GM23338 (cell line): ENCODE measurements around the gene MAMSTR. TPM values are rescaled to one million over a fixed set of nuclear protein-coding genes. Genes with fewer than 3 reads are reported as not detected.

Experiments used
- ATAC-seq: fragments of 200-7000 bp; cut with Tn5 transposase; 3 replicates; pipeline ENCODE4 v1.9.1; 2020
- DNase-seq: peaks from one replicate; pipeline ENCODE4 v3.0.0-alpha.2; 2015; ENCODE audit warnings: low spot score
- H2AFZ ChIP-seq: fragments of 200-600 bp; sonication (generic); 2 replicates; pipeline ENCODE4 v1.8.0; 2016; ENCODE audit warnings: antibody characterized with exemption, mild to moderate bottlenecking, moderate library complexity
- H3F3A ChIP-seq: fragments of 200-600 bp; sonication (generic); replicated peaks from 2 replicates; pipeline ENCODE4 v1.8.0; 2017; ENCODE audit warnings: antibody characterized with exemption, mixed run types, low read depth
- H3K27ac ChIP-seq: fragments of 200-600 bp; sonication (generic); 2 replicates; pipeline ENCODE4 v1.6.1; 2016; ENCODE audit warnings: low read depth
- H3K27me3 ChIP-seq: fragments of 200-600 bp; sonication (generic); 2 replicates; pipeline ENCODE4 v1.8.0; 2016; ENCODE audit warnings: mild to moderate bottlenecking, mixed run types, moderate library complexity; ENCODE audit not compliant: insufficient read depth
- H3K36me3 ChIP-seq: fragments of 200-600 bp; sonication (generic); 2 replicates; pipeline ENCODE4 v1.8.0; 2016; ENCODE audit warnings: mild to moderate bottlenecking; ENCODE audit not compliant: insufficient read depth
- H3K4me1 ChIP-seq: fragments of 200-600 bp; sonication (generic); 2 replicates; pipeline ENCODE4 v1.8.0; 2016; ENCODE audit warnings: mild to moderate bottlenecking, moderate library complexity; ENCODE audit not compliant: insufficient read depth
- H3K4me2 ChIP-seq: fragments of 200-600 bp; sonication (generic); 2 replicates; pipeline ENCODE4 v1.7.1; 2017; ENCODE audit warnings: mixed run types
- H3K4me3 ChIP-seq: fragments of 200-600 bp; sonication (generic); 2 replicates; pipeline ENCODE4 v1.6.1; 2016; ENCODE audit warnings: mixed run types
- H3K79me2 ChIP-seq: fragments of 200-600 bp; sonication (generic); replicated peaks from 2 replicates; pipeline ENCODE4 v1.8.0; 2017; ENCODE audit warnings: mild to moderate bottlenecking; ENCODE audit not compliant: insufficient read depth
- H3K9me2 ChIP-seq: fragments of 200-600 bp; sonication (generic); 2 replicates; pipeline ENCODE4 v1.8.0; 2017; ENCODE audit not compliant: insufficient read depth
- H4K20me1 ChIP-seq: fragments of 200-600 bp; sonication (generic); replicated peaks from 2 replicates; pipeline ENCODE4 v1.8.0; 2017; ENCODE audit warnings: mild to moderate bottlenecking; ENCODE audit not compliant: insufficient read depth
- H3K27ac Mint-ChIP-seq: 2 replicates; pipeline ENCODE4 v1.8.0; 2020; ENCODE audit warnings: inconsistent platforms, mild to moderate bottlenecking, moderate library complexity, mixed read lengths
- H3K27me3 Mint-ChIP-seq: 3 replicates; pipeline ENCODE4 v1.8.0; 2022; ENCODE audit warnings: low read depth, mild to moderate bottlenecking, moderate library complexity, mixed read lengths, inconsistent platforms; ENCODE audit not compliant: insufficient read depth, poor library complexity
- H3K36me3 Mint-ChIP-seq: 3 replicates; pipeline ENCODE4 v1.8.0; 2021; ENCODE audit warnings: low read depth, mild to moderate bottlenecking, inconsistent platforms, moderate library complexity, mixed read lengths
- H3K4me1 Mint-ChIP-seq: 3 replicates; pipeline ENCODE4 v1.8.0; 2020; ENCODE audit warnings: mild to moderate bottlenecking, inconsistent platforms, mixed read lengths
- H3K4me3 Mint-ChIP-seq: 3 replicates; pipeline ENCODE4 v1.8.0; 2021; ENCODE audit warnings: moderate library complexity, mild to moderate bottlenecking, inconsistent platforms, mixed read lengths
- H3K9me3 Mint-ChIP-seq: 3 replicates; pipeline ENCODE4 v1.8.0; 2020; ENCODE audit warnings: moderate library complexity, mild to moderate bottlenecking, inconsistent platforms, mixed read lengths
- CREB1 ChIP-seq: fragments of 250-450 bp; sonication (Bioruptor Pico); IDR thresholded peaks from 2 replicates; pipeline ENCODE4 v1.5.0; 2020; ENCODE audit warnings: low read depth, mild to moderate bottlenecking, moderate library complexity
- EZH2 ChIP-seq: fragments of 200-600 bp; sonication (generic); IDR thresholded peaks from one replicate; pipeline ENCODE4 v1.8.0; 2017; ENCODE audit warnings: antibody characterized with exemption, mild to moderate bottlenecking, low read depth; ENCODE audit not compliant: unreplicated experiment
- EZH2phosphoT487 ChIP-seq: fragments of 200-600 bp; sonication (generic); IDR thresholded peaks from one replicate; pipeline ENCODE4 v1.8.1; 2018; ENCODE audit warnings: antibody characterized with exemption; ENCODE audit not compliant: unreplicated experiment
- JUNB ChIP-seq: IDR thresholded peaks from one replicate; pipeline ENCODE4 v1.6.1; 2016; ENCODE audit warnings: antibody characterized with exemption; ENCODE audit not compliant: unreplicated experiment
- NANOG ChIP-seq: IDR thresholded peaks from 2 replicates; pipeline ENCODE4 v1.6.1; 2016; ENCODE audit warnings: antibody characterized with exemption, borderline replicate concordance
- POLR2AphosphoS5 ChIP-seq: IDR thresholded peaks from 2 replicates; pipeline ENCODE4 v1.6.1; 2016; ENCODE audit warnings: antibody characterized with exemption, low read depth
- STAT1 ChIP-seq: IDR thresholded peaks from one replicate; pipeline ENCODE4 v1.6.1; 2016; ENCODE audit warnings: antibody characterized with exemption; ENCODE audit not compliant: unreplicated experiment
- ZNF114 ChIP-seq: fragments of 250-450 bp; sonication (Bioruptor Pico); IDR thresholded peaks from 2 replicates; pipeline ENCODE4 v1.5.0; 2020; ENCODE audit warnings: mild to moderate bottlenecking, moderate library complexity
- ZNF331 ChIP-seq: fragments of 250-450 bp; sonication (Bioruptor Pico); IDR thresholded peaks from 2 replicates; pipeline ENCODE4 v1.5.0; 2020; ENCODE audit warnings: low read depth, mild to moderate bottlenecking, moderate library complexity
- polyA plus RNA-seq: library from polyadenylated mRNA; unstranded; fragments of >200 nt; fragmentation: Nextera tagmentation; extraction: Ambion mirVana; gene quantifications from 2 replicates; pipeline ENCODE4 v1.2.1, GENCODE V29; 2016
- total RNA-seq: library from RNA; depleted of rRNA; stranded (reverse); fragments of >200 nt; shearing (Covaris generic); gene quantifications from 2 replicates; pipeline ENCODE4 v1.2.3, GENCODE V29; 2014
- TF ChIP-seq, protein P1 (sequence below): IDR thresholded peaks from one replicate; pipeline ENCODE4 v1.6.1; 2018; ENCODE audit warnings: antibody characterized with exemption; ENCODE audit not compliant: unreplicated experiment
- TF ChIP-seq, protein P2 (sequence below): IDR thresholded peaks from 2 replicates; pipeline ENCODE4 v1.6.1; 2016; ENCODE audit warnings: antibody characterized with exemption
- TF ChIP-seq, protein P3 (sequence below), 2 experiments: fragments of 200-600 bp in 1 of 2; sonication (generic) in 1 of 2; conservative IDR thresholded peaks; 2 replicates each; pipeline versions ENCODE4 v1.5.1 to v1.6.1; 2016 to 2017; ENCODE audit warnings: antibody characterized with exemption in 2 of 2, low read depth in 2 of 2, mild to moderate bottlenecking in 2 of 2, moderate library complexity in 1 of 2
- TF ChIP-seq, protein P4 (sequence below): fragments of 250-450 bp; sonication (Bioruptor Pico); IDR thresholded peaks from 2 replicates; pipeline ENCODE4 v1.5.0; 2020; ENCODE audit warnings: mild to moderate bottlenecking, moderate library complexity

MAMSTR gene
- total and polyA plus RNA-seq, 2 experiments from 2014 or later = 1.9 to 2.0 TPM

DNA sequence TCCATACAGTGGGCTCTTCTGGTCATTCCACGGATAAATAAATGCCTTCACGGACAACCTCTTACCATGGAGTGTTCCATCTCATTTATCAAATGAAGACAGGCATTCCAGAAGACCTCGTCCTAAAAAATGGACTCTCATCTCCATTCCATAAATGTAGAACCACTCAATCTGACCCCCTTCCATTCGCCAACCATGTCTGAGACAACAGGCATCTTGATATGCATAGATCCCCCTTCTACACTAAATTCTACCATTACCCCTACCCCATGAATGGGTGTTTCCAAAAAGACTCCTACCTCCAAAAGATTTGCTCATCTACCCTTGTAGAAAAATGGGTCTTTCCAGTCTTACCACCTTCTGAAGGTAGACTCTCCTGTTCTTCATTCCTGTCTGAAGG is 11.9 kb upstream of the MAMSTR start:
- Histone ChIP-seq H3K4me2 (no peak overlapping the region), H3K79me2 (no peaks in the 10 kb centered on the region), H3K4me3 (no peak overlapping the region), H3K27me3 (peaks cover 15% of the 10 kb centered on the region; the same call in 1 of the 2 replicates), H3F3A (peaks cover 7% of the 10 kb centered on the region; the same call in 1 of the 2 replicates), H2AFZ (no peak overlapping the region), H3K4me1 (peaks cover 5% of the 10 kb centered on the region; the same call in 1 of the 2 replicates), H3K36me3 (no peaks in the 10 kb centered on the region), H4K20me1 (no peaks in the 10 kb centered on the region; the same call in 1 of the 2 replicates), H3K9me2 (peaks cover 2% of the 10 kb centered on the region; the same call in 1 of the 2 replicates), H3K27ac (no peak overlapping the region)
- Mint-ChIP-seq H3K9me3 (no peaks in the 10 kb centered on the region; the same call in 2 of the 3 replicates), H3K27me3 (peaks cover 20% of the 10 kb centered on the region), H3K27ac (no peak overlapping the region), H3K4me1 (peaks cover 4% of the 10 kb centered on the region; the same call in 2 of the 3 replicates), H3K4me3 (no peak overlapping the region; the same call in 2 of the 3 replicates), H3K36me3 (peaks cover 6% of the 10 kb centered on the region; the same call in 2 of the 3 replicates)
- no peak for DNase-seq
- ATAC-seq = no peak
- TF ChIP-seq, protein P1, sequence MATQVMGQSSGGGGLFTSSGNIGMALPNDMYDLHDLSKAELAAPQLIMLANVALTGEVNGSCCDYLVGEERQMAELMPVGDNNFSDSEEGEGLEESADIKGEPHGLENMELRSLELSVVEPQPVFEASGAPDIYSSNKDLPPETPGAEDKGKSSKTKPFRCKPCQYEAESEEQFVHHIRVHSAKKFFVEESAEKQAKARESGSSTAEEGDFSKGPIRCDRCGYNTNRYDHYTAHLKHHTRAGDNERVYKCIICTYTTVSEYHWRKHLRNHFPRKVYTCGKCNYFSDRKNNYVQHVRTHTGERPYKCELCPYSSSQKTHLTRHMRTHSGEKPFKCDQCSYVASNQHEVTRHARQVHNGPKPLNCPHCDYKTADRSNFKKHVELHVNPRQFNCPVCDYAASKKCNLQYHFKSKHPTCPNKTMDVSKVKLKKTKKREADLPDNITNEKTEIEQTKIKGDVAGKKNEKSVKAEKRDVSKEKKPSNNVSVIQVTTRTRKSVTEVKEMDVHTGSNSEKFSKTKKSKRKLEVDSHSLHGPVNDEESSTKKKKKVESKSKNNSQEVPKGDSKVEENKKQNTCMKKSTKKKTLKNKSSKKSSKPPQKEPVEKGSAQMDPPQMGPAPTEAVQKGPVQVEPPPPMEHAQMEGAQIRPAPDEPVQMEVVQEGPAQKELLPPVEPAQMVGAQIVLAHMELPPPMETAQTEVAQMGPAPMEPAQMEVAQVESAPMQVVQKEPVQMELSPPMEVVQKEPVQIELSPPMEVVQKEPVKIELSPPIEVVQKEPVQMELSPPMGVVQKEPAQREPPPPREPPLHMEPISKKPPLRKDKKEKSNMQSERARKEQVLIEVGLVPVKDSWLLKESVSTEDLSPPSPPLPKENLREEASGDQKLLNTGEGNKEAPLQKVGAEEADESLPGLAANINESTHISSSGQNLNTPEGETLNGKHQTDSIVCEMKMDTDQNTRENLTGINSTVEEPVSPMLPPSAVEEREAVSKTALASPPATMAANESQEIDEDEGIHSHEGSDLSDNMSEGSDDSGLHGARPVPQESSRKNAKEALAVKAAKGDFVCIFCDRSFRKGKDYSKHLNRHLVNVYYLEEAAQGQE = no peak
- TF ChIP-seq EZH2 (no peak), ZNF114 (CRISPR knock-in tag) (no peak), ZNF331 (CRISPR knock-in tag) (no peak), STAT1 (no peak), JUNB (no peak), NANOG (no peak), EZH2phosphoT487 (no peak), POLR2AphosphoS5 (no peak), CREB1 (no peak)
- TF ChIP-seq, protein P2, sequence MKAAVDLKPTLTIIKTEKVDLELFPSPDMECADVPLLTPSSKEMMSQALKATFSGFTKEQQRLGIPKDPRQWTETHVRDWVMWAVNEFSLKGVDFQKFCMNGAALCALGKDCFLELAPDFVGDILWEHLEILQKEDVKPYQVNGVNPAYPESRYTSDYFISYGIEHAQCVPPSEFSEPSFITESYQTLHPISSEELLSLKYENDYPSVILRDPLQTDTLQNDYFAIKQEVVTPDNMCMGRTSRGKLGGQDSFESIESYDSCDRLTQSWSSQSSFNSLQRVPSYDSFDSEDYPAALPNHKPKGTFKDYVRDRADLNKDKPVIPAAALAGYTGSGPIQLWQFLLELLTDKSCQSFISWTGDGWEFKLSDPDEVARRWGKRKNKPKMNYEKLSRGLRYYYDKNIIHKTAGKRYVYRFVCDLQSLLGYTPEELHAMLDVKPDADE = no peak
- TF ChIP-seq, protein P3, sequence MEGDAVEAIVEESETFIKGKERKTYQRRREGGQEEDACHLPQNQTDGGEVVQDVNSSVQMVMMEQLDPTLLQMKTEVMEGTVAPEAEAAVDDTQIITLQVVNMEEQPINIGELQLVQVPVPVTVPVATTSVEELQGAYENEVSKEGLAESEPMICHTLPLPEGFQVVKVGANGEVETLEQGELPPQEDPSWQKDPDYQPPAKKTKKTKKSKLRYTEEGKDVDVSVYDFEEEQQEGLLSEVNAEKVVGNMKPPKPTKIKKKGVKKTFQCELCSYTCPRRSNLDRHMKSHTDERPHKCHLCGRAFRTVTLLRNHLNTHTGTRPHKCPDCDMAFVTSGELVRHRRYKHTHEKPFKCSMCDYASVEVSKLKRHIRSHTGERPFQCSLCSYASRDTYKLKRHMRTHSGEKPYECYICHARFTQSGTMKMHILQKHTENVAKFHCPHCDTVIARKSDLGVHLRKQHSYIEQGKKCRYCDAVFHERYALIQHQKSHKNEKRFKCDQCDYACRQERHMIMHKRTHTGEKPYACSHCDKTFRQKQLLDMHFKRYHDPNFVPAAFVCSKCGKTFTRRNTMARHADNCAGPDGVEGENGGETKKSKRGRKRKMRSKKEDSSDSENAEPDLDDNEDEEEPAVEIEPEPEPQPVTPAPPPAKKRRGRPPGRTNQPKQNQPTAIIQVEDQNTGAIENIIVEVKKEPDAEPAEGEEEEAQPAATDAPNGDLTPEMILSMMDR (conservative IDR thresholded peaks at IDR 0.05; ENCODE audit: low read depth in 2 of 2) = no peak
- TF ChIP-seq, protein P4, sequence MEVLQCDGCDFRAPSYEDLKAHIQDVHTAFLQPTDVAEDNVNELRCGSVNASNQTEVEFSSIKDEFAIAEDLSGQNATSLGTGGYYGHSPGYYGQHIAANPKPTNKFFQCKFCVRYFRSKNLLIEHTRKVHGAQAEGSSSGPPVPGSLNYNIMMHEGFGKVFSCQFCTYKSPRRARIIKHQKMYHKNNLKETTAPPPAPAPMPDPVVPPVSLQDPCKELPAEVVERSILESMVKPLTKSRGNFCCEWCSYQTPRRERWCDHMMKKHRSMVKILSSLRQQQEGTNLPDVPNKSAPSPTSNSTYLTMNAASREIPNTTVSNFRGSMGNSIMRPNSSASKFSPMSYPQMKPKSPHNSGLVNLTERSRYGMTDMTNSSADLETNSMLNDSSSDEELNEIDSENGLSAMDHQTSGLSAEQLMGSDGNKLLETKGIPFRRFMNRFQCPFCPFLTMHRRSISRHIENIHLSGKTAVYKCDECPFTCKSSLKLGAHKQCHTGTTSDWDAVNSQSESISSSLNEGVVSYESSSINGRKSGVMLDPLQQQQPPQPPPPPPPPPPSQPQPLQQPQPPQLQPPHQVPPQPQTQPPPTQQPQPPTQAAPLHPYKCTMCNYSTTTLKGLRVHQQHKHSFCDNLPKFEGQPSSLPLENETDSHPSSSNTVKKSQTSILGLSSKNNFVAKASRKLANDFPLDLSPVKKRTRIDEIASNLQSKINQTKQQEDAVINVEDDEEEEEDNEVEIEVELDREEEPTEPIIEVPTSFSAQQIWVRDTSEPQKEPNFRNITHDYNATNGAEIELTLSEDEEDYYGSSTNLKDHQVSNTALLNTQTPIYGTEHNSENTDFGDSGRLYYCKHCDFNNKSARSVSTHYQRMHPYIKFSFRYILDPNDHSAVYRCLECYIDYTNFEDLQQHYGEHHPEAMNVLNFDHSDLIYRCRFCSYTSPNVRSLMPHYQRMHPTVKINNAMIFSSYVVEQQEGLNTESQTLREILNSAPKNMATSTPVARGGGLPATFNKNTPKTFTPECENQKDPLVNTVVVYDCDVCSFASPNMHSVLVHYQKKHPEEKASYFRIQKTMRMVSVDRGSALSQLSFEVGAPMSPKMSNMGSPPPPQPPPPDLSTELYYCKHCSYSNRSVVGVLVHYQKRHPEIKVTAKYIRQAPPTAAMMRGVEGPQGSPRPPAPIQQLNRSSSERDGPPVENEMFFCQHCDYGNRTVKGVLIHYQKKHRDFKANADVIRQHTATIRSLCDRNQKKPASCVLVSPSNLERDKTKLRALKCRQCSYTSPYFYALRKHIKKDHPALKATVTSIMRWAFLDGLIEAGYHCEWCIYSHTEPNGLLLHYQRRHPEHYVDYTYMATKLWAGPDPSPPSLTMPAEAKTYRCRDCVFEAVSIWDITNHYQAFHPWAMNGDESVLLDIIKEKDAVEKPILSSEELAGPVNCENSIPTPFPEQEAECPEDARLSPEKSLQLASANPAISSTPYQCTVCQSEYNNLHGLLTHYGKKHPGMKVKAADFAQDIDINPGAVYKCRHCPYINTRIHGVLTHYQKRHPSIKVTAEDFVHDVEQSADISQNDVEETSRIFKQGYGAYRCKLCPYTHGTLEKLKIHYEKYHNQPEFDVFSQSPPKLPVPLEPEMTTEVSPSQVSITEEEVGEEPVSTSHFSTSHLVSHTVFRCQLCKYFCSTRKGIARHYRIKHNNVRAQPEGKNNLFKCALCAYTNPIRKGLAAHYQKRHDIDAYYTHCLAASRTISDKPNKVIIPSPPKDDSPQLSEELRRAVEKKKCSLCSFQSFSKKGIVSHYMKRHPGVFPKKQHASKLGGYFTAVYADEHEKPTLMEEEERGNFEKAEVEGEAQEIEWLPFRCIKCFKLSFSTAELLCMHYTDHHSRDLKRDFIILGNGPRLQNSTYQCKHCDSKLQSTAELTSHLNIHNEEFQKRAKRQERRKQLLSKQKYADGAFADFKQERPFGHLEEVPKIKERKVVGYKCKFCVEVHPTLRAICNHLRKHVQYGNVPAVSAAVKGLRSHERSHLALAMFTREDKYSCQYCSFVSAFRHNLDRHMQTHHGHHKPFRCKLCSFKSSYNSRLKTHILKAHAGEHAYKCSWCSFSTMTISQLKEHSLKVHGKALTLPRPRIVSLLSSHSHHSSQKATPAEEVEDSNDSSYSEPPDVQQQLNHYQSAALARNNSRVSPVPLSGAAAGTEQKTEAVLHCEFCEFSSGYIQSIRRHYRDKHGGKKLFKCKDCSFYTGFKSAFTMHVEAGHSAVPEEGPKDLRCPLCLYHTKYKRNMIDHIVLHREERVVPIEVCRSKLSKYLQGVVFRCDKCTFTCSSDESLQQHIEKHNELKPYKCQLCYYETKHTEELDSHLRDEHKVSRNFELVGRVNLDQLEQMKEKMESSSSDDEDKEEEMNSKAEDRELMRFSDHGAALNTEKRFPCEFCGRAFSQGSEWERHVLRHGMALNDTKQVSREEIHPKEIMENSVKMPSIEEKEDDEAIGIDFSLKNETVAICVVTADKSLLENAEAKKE (CRISPR knock-in tag) = no peak
